NCI-H774 (cell line): Measurements from ENCODE around the gene MEIKIN.

Experiments
- DNase-seq: peaks from one replicate; lab custom pipeline; 2025; lab: John Stamatoyannopoulos, UW

The MEIKIN gene

GRCh38 chr5:131771692-131772091 lies 173.8 kb downstream of the MEIKIN start:
- no peak for DNase-seq

- DNase-seq: no peak
Observed at GRCh38 chr5:131769961-131770360, 175.5 kb downstream of the MEIKIN start.

GRCh38 chr5:131769336-131769735 lies 176.1 kb downstream of the MEIKIN start:
- no peak for DNase-seq

- no peak for DNase-seq
Observed at GRCh38 chr5:131767891-131768290, 177.6 kb downstream of the MEIKIN start.

GRCh38 chr5:131766689-131767088 lies 178.8 kb downstream of the MEIKIN start:
- no peak for DNase-seq

DNA sequence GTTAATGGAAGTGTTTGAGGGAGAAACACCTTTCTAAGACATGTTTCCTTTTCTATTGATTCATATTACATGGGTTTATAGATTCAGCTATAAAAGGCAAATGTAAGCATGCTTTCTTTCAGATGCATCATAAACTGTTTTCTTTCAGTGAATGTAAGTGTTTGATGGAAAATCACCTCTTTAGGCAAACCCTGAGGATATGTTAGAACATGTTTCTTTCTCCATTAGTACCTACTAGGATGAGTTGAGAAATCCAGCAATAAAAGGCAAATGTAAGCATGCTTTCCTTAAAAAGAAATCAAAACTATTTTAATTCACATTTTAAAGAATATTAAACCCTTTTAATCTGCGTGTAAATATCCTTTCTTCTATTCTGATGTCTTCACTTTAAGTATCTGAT lies 180.2 kb downstream of the MEIKIN start:
- DNase-seq: no peak

GRCh38 chr5:131763968-131764367 lies 181.5 kb downstream of the MEIKIN start:
- no peak for DNase-seq

- DNase-seq: no peak
Observed at GRCh38 chr5:131760793-131761192, 184.7 kb downstream of the MEIKIN start.

- DNase-seq: no peak
Observed at GRCh38 chr5:131759704-131760103, 185.8 kb downstream of the MEIKIN start.

DNA sequence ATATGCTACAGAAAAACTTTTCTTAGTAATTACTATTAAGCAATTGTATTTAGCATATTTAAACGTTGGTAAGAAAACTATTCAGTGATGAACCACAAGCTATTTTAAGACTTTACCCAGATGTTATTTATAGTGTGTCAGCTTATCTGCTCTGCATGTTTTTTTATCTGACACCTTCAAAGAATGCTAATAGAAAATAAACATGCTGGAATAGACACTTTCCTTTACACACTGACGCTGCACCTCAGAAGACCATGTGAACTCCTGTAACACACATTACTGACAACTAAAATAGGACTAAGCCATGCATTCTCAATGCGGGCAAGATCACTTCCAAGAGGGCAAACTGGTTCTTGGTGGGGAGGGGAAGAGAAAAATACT lies 187.0 kb downstream of the MEIKIN start:
- no peak for DNase-seq

GRCh38 chr5:131757830-131758519 lies 187.5 kb downstream of the MEIKIN start:
- no peak for DNase-seq
